Astrocyte (in vitro differentiated cells and primary cell): ENCODE results near the gene ARFGEF2. TPM values are rescaled to one million over a fixed set of nuclear protein-coding genes. Genes with fewer than 3 reads are reported as not detected.

Experiments used
- DNase-seq: peaks from one replicate; pipeline ENCODE4 v3.0.0-alpha.2; 2010; ENCODE audit warnings: low read depth
- FAIRE-seq: peaks from 2 replicates; lab custom pipeline; 2011; peaks lifted over from hg19 to GRCh38; lab: Jason Lieb, UNC
- H2AFZ ChIP-seq: 2 replicates; pipeline ENCODE4 v1.6.0; 2012; ENCODE audit warnings: low read depth, low read length, inconsistent platforms
- H3K27ac ChIP-seq: 2 replicates; pipeline ENCODE4 v1.5.1; 2011; ENCODE audit warnings: low read depth, low read length, inconsistent platforms
- H3K27me3 ChIP-seq: 2 replicates; pipeline ENCODE4 v1.6.0; 2011; ENCODE audit warnings: low read length, inconsistent platforms; ENCODE audit not compliant: insufficient read depth
- H3K36me3 ChIP-seq: 2 replicates; pipeline ENCODE4 v1.5.1; 2011; ENCODE audit warnings: low read length, inconsistent platforms; ENCODE audit not compliant: insufficient read depth
- H3K4me1 ChIP-seq: 2 replicates; pipeline ENCODE4 v1.5.1; 2011; ENCODE audit warnings: low read length, inconsistent platforms; ENCODE audit not compliant: insufficient read depth
- H3K4me2 ChIP-seq: 2 replicates; pipeline ENCODE4 v1.6.0; 2012; ENCODE audit warnings: low read length, inconsistent platforms
- H3K4me3 ChIP-seq: 2 replicates; pipeline ENCODE4 v1.5.1; 2011; ENCODE audit warnings: low read depth, mild to moderate bottlenecking, low read length, inconsistent platforms; ENCODE audit not compliant: insufficient read depth
- H3K79me2 ChIP-seq: 2 replicates; pipeline ENCODE4 v1.6.0; 2012; ENCODE audit warnings: mild to moderate bottlenecking, low read length, inconsistent platforms; ENCODE audit not compliant: insufficient read depth
- H3K9ac ChIP-seq: 2 replicates; pipeline ENCODE4 v1.6.0; 2012; ENCODE audit warnings: mild to moderate bottlenecking, low read length, inconsistent platforms
- H3K9me3 ChIP-seq: 2 replicates; pipeline ENCODE4 v1.5.1; 2012; ENCODE audit warnings: low read depth, mild to moderate bottlenecking, low read length, inconsistent platforms; ENCODE audit not compliant: insufficient read depth
- H4K20me1 ChIP-seq: 2 replicates; pipeline ENCODE4 v1.6.0; 2012; ENCODE audit warnings: low read length, inconsistent platforms; ENCODE audit not compliant: insufficient read depth
- H3K27ac Mint-ChIP-seq: one replicate; pipeline ENCODE4 v1.8.0; 2021; ENCODE audit warnings: mild to moderate bottlenecking, mixed read lengths; ENCODE audit not compliant: unreplicated experiment
- H3K27me3 Mint-ChIP-seq: one replicate; pipeline ENCODE4 v1.8.0; 2021; ENCODE audit warnings: low read depth, mixed read lengths; ENCODE audit not compliant: unreplicated experiment
- H3K36me3 Mint-ChIP-seq: one replicate; pipeline ENCODE4 v1.8.0; 2021; ENCODE audit warnings: low read depth, mixed read lengths; ENCODE audit not compliant: unreplicated experiment
- H3K4me1 Mint-ChIP-seq: one replicate; pipeline ENCODE4 v1.8.0; 2021; ENCODE audit warnings: low read depth, mixed read lengths; ENCODE audit not compliant: unreplicated experiment
- H3K4me3 Mint-ChIP-seq: one replicate; pipeline ENCODE4 v1.8.0; 2021; ENCODE audit warnings: mild to moderate bottlenecking, moderate library complexity, mixed read lengths; ENCODE audit not compliant: unreplicated experiment
- H3K9me3 Mint-ChIP-seq: one replicate; pipeline ENCODE4 v1.8.0; 2021; ENCODE audit warnings: mild to moderate bottlenecking, mixed read lengths; ENCODE audit not compliant: unreplicated experiment
- EZH2 ChIP-seq: IDR thresholded peaks from 2 replicates; pipeline ENCODE4 v1.6.1; 2012; ENCODE audit warnings: mild to moderate bottlenecking, low read length, inconsistent platforms; ENCODE audit not compliant: insufficient read depth
- total RNA-seq: library from RNA; stranded (reverse); gene quantifications from 2 replicates; pipeline ENCODE4 v1.2.1, GENCODE V29; 2021
- TF ChIP-seq, protein P1 (sequence below): IDR thresholded peaks from 2 replicates; pipeline ENCODE4 v1.5.1; 2011; ENCODE audit warnings: low read depth, mild to moderate bottlenecking, inconsistent platforms, low read length, moderate library complexity; ENCODE audit not compliant: insufficient read depth

Gene ARFGEF2
- total RNA-seq, 1 donor from 2014 or later: 28.2 TPM

DNA sequence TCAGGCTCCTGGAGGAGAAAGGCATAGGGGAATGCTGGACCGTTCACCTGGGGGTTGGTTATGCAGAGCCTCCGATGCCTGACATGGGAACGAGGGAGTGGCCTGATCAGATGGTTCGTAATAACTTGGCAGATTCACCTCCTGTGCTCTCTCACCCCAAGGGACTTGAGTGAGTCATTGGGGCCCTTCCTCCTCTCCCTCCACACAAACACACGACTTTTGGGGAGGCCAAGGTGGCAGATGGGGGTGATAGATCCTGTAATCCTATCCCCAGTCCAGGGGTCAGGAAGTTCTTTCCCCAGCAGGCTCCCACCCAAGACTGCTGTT lies 45.6 kb upstream of the ARFGEF2 start:
- Mint-ChIP-seq H3K27me3 (peaks cover 9% of the 10 kb centered on the region), H3K9me3 (peaks cover 2% of the 10 kb centered on the region), H3K4me1 (peaks cover 4% of the 10 kb centered on the region), H3K36me3 (no peaks in the 10 kb centered on the region), H3K27ac (no peak overlapping the region), H3K4me3 (no peak overlapping the region)
- no peak overlapping the region for H2AFZ ChIP-seq
- no peaks in the 10 kb centered on the region for H3K27me3 ChIP-seq
- H3K4me1 ChIP-seq: no peaks in the 10 kb centered on the region
- TF ChIP-seq, protein P1, sequence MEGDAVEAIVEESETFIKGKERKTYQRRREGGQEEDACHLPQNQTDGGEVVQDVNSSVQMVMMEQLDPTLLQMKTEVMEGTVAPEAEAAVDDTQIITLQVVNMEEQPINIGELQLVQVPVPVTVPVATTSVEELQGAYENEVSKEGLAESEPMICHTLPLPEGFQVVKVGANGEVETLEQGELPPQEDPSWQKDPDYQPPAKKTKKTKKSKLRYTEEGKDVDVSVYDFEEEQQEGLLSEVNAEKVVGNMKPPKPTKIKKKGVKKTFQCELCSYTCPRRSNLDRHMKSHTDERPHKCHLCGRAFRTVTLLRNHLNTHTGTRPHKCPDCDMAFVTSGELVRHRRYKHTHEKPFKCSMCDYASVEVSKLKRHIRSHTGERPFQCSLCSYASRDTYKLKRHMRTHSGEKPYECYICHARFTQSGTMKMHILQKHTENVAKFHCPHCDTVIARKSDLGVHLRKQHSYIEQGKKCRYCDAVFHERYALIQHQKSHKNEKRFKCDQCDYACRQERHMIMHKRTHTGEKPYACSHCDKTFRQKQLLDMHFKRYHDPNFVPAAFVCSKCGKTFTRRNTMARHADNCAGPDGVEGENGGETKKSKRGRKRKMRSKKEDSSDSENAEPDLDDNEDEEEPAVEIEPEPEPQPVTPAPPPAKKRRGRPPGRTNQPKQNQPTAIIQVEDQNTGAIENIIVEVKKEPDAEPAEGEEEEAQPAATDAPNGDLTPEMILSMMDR: no peak
- TF ChIP-seq EZH2: no peak
- H3K79me2 ChIP-seq: no peaks in the 10 kb centered on the region
- H3K9me3 ChIP-seq: no peaks in the 10 kb centered on the region
- no peaks in the 10 kb centered on the region for H4K20me1 ChIP-seq
- no peak overlapping the region for H3K4me3 ChIP-seq
- H3K27ac ChIP-seq: no peak overlapping the region
- FAIRE-seq: no peak
- H3K9ac ChIP-seq: no peak overlapping the region
- no peak for DNase-seq
- H3K4me2 ChIP-seq: no peak overlapping the region
- H3K36me3 ChIP-seq: no peaks in the 10 kb centered on the region

DNA sequence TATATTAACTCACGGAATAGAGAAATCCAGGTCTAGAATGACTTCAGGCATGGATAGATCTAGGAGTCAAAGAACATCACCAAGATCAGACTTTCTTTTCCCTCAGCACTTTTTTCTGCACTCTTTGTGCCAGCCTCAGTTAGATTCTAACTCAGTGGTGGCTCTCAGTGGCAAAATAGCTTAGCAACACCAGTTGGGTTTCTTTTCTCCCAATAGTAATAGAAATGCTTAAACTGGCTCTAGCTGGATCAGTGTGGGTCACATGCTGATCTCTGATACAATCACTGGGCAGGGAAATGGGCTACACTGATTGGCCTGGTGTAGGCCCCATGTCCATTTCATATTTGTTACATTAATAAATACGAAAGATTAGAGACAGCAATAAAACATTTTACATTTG lies 44.2 kb upstream of the ARFGEF2 start:
- no peak overlapping the region for H3K4me2 ChIP-seq
- Mint-ChIP-seq H3K9me3 (peaks cover 2% of the 10 kb centered on the region), H3K27ac (no peak overlapping the region), H3K4me3 (no peak overlapping the region), H3K4me1 (peaks cover 4% of the 10 kb centered on the region), H3K27me3 (peaks cover 9% of the 10 kb centered on the region), H3K36me3 (no peaks in the 10 kb centered on the region)
- no peak overlapping the region for H3K27ac ChIP-seq
- H3K4me1 ChIP-seq: no peaks in the 10 kb centered on the region
- no peaks in the 10 kb centered on the region for H3K9me3 ChIP-seq
- no peaks in the 10 kb centered on the region for H4K20me1 ChIP-seq
- H3K27me3 ChIP-seq: no peaks in the 10 kb centered on the region
- no peak overlapping the region for H2AFZ ChIP-seq
- DNase-seq (no peak), FAIRE-seq (no peak)
- H3K36me3 ChIP-seq: no peaks in the 10 kb centered on the region
- no peak overlapping the region for H3K4me3 ChIP-seq
- TF ChIP-seq, protein P1: no peak
- no peak for TF ChIP-seq EZH2
- no peak overlapping the region for H3K9ac ChIP-seq
- no peaks in the 10 kb centered on the region for H3K79me2 ChIP-seq

DNA sequence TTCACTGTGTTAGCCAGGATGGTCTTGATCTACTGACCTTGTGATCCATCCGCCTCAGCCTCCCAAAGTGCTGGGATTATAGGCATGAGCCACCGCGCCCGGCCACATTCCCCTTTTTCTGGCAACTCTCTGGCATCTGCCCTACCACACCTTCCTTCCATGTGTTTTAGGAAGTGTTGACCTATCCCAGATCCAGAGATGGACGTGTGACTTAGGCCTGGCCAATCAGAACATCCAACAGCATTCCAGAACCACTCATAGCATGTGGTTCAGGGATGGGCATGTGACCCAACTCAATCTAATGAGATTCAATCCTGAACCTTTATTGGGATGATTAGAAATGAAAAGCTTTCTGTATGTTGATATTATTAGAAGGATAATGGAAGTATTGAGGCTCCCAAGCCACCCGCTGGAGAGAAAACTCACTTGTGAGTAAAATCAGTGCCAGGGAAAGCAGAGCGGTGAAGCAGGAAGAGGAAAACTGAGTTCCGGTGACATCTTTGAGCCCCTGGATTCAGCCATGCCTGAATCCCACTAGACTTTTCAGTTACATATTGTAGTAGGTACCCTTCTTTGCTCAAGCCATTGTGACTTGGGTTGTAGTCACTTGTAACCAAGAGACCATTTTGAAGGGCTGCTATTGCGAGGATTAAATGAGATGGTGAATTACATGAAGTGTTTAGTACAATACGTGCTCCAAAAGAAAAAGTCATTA lies 42.8 kb upstream of the ARFGEF2 start:
- Mint-ChIP-seq H3K4me1 (peaks cover 4% of the 10 kb centered on the region), H3K4me3 (no peak overlapping the region), H3K27me3 (peaks cover 9% of the 10 kb centered on the region), H3K36me3 (no peaks in the 10 kb centered on the region), H3K27ac (no peak overlapping the region), H3K9me3 (peaks cover 2% of the 10 kb centered on the region)
- no peaks in the 10 kb centered on the region for H3K9me3 ChIP-seq
- H3K36me3 ChIP-seq: no peaks in the 10 kb centered on the region
- no peak overlapping the region for H3K9ac ChIP-seq
- no peaks in the 10 kb centered on the region for H3K79me2 ChIP-seq
- no peak overlapping the region for H3K27ac ChIP-seq
- no peaks in the 10 kb centered on the region for H3K27me3 ChIP-seq
- H3K4me2 ChIP-seq: no peak overlapping the region
- no peaks in the 10 kb centered on the region for H4K20me1 ChIP-seq
- DNase-seq: no peak
- FAIRE-seq: no peak
- no peaks in the 10 kb centered on the region for H3K4me1 ChIP-seq
- no peak overlapping the region for H2AFZ ChIP-seq
- H3K4me3 ChIP-seq: no peak overlapping the region
- TF ChIP-seq, protein P1: no peak
- TF ChIP-seq EZH2: no peak
